Loucy (cell line): ENCODE data around the gene C6.

ENCODE experiments used
- CTCF ChIP-seq: fragments of 200-600 bp; sonication (generic); conservative IDR thresholded peaks from 2 replicates; pipeline ENCODE4 v1.5.1; 2014; ENCODE audit warnings: mild to moderate bottlenecking, antibody characterized with exemption, low read length
- EZH2phosphoT487 ChIP-seq: fragments of 200-600 bp; IDR thresholded peaks from 2 replicates; pipeline ENCODE4 v1.6.1; 2018; ENCODE audit warnings: antibody characterized with exemption, mild to moderate bottlenecking, moderate library complexity, borderline replicate concordance

- TF ChIP-seq CTCF (no peak), EZH2phosphoT487 (no peak)
These were observed 61.8 kb downstream of the C6 start for GRCh38 chr5:41151564-41151963.
